Panc1 (cell line): ENCODE measurements around the gene RPS19BP1. TPM values are rescaled to one million over a fixed set of nuclear protein-coding genes. Genes with fewer than 3 reads are reported as not detected.
A peak's percentile ranks its signal among the peaks of the same experiment; 100 is the strongest.

ENCODE experiments used
- ATAC-seq: fragments of 200-7000 bp; cut with Tn5 transposase; 2 replicates; pipeline ENCODE4 v1.9.1; 2020; ENCODE audit warnings: mild to moderate bottlenecking, moderate library complexity
- BruUV-seq: library from RNA; stranded (reverse); fragments of 400-500 nt; replicated peaks from 2 replicates; lab custom pipeline; 2021; lab: Mats Ljungman, UMichigan
- CTCF ChIA-PET: fragments of 300-600 bp; sonication (Branson Sonifier 250); formaldehyde crosslinking; loops from one replicate; lab custom pipeline; 2022; ENCODE audit warnings: antibody characterized with exemption; lab: Charles Lee
- POLR2A ChIA-PET: fragments of 300-600 bp; sonication (Branson Sonifier 250); formaldehyde crosslinking; loops from one replicate; lab custom pipeline; 2022; ENCODE audit warnings: antibody characterized with exemption; lab: Charles Lee
- DNase-seq: peaks from one replicate; pipeline ENCODE4 v3.0.0-alpha.2; 2010; ENCODE audit warnings: low read depth, low spot score
- H3K27ac ChIP-seq: 2 replicates; pipeline ENCODE4 v1.5.1; 2011; ENCODE audit warnings: mild to moderate bottlenecking, low read length, inconsistent platforms
- H3K27me3 ChIP-seq: fragments of 200-500 bp; sonication (Bioruptor generic); 2 replicates; pipeline ENCODE4 v1.6.0; 2014; ENCODE audit warnings: low read length, inconsistent platforms; ENCODE audit not compliant: control insufficient read depth, insufficient read depth
- H3K36me3 ChIP-seq: fragments of 200-500 bp; sonication (Bioruptor generic); 2 replicates; pipeline ENCODE4 v1.5.1; 2014; ENCODE audit warnings: inconsistent platforms, mild to moderate bottlenecking, low read length, moderate library complexity; ENCODE audit not compliant: control insufficient read depth, insufficient read depth
- H3K4me1 ChIP-seq: 2 replicates; pipeline ENCODE4 v1.5.1; 2011; ENCODE audit warnings: inconsistent platforms, mild to moderate bottlenecking, low read length, moderate library complexity; ENCODE audit not compliant: control insufficient read depth, insufficient read depth
- H3K4me3 ChIP-seq, 2 experiments: 2 replicates each; pipeline ENCODE4 v1.5.1; 2011 to 2012; ENCODE audit warnings: low read depth in 2 of 2, low read length in 2 of 2, mild to moderate bottlenecking in 2 of 2, inconsistent platforms in 1 of 2, moderate library complexity in 1 of 2
- H3K9me3 ChIP-seq: fragments of 200-500 bp; sonication (Bioruptor generic); 2 replicates; pipeline ENCODE4 v1.5.1; 2014; ENCODE audit warnings: low read depth, mild to moderate bottlenecking, inconsistent platforms, low read length, moderate library complexity; ENCODE audit not compliant: control insufficient read depth, insufficient read depth
- CTCF ChIP-seq: fragments of 450-650 bp; IDR thresholded peaks from 2 replicates; pipeline ENCODE4 v1.5.1; 2017; ENCODE audit warnings: mild to moderate bottlenecking
- POLR2AphosphoS5 ChIP-seq: IDR thresholded peaks from 2 replicates; pipeline ENCODE4 v1.6.1; 2012; ENCODE audit warnings: mild to moderate bottlenecking, low read depth, low read length, moderate library complexity
- REST ChIP-seq, 2 experiments: IDR thresholded peaks; 2 replicates each; pipeline ENCODE4 v1.6.1; 2011 to 2012; ENCODE audit warnings: low read depth in 2 of 2, control low read depth in 1 of 2, low read length in 1 of 2, mild to moderate bottlenecking in 1 of 2, moderate library complexity in 1 of 2; ENCODE audit not compliant: insufficient read depth in 1 of 2
- SIN3A ChIP-seq: IDR thresholded peaks from 2 replicates; pipeline ENCODE4 v1.6.1; 2012; ENCODE audit warnings: low read depth, mild to moderate bottlenecking, low read length, moderate library complexity, borderline replicate concordance; ENCODE audit not compliant: insufficient read depth
- TCF7L2 ChIP-seq: IDR thresholded peaks from 2 replicates; pipeline ENCODE4 v1.6.1; 2011; ENCODE audit warnings: mild to moderate bottlenecking, low read depth, low read length, inconsistent platforms
- in situ Hi-C: cut with HindIII; loops from 2 replicates; pipeline ENCODE4 v1.10.0; 2016; ENCODE audit warnings: low sequenced_read_pairs, low pct_unique_long_range_greater_than_20kb
- intact Hi-C: fragments of 100-400 bp; cut with micrococcal nuclease; formaldehyde crosslinking; loops from one replicate; pipeline ENCODE4 v1.10.0; 2022; ENCODE audit not compliant: unreplicated experiment
- total RNA-seq: library from RNA; stranded (reverse); gene quantifications from one replicate; pipeline ENCODE4 v1.2.1, GENCODE V29; 2021; ENCODE audit not compliant: unreplicated experiment

The RPS19BP1 gene
- total RNA-seq, 1 experiment from 2014 or later: 123 TPM

GRCh38 chr22:39529487-39529851, 3.1 kb downstream of the RPS19BP1 start:
- Histone ChIP-seq H3K36me3 (peaks cover 4% of the 10 kb centered on the region; the same call in 1 of the 2 replicates), H3K4me3 (no peak overlapping the region), H3K4me1 (peaks cover 49% of the 10 kb centered on the region), H3K27me3 (no peaks in the 10 kb centered on the region), H3K9me3 (no peaks in the 10 kb centered on the region), H3K27ac (peak overlapping the region; percentile 63)
- no peak for ATAC-seq
- intact Hi-C loops: no loop called here
- TF ChIP-seq REST (IDR thresholded peaks at IDR 0.05; ENCODE audit: insufficient read depth in 1 of 2, low read depth in 2 of 2, low read length in 1 of 2) (no peak), POLR2AphosphoS5 (no peak), CTCF (peak; percentile 69), TCF7L2 (no peak)
- CTCF ChIA-PET: interaction anchor here (0.9 to 1.5 kb wide), 4 partner anchors 27 to 93 kb away, joined by 4 to 13 read pairs (median 6); partner anchors contain the start of gene MIEF1
- POLR2A ChIA-PET: interaction anchor here (1.4 kb wide), 1 partner anchor 10 kb away, joined by 8 read pairs; the partner anchor contains the start of gene ATF4
- DNase-seq: no peak
- in situ Hi-C loops: no loop called here
- BruUV-seq: no TSS peak

- intact Hi-C loops (no loop called here), in situ Hi-C loops (no loop called here)
- no peaks in the 10 kb centered on the region for H3K27me3 ChIP-seq
- H3K9me3 ChIP-seq: no peaks in the 10 kb centered on the region
- BruUV-seq: no TSS peak
- peak; percentile 57 for ATAC-seq
- TF ChIP-seq REST (IDR thresholded peaks at IDR 0.05; ENCODE audit: insufficient read depth in 1 of 2, low read depth in 2 of 2, low read length in 1 of 2): no peak
- no peak for TF ChIP-seq TCF7L2
- peak; percentile 58; the same call in 1 of the 2 replicates for TF ChIP-seq SIN3A
- TF ChIP-seq CTCF: peak; percentile 95
- peak; percentile 49; the same call in 1 of the 2 replicates for TF ChIP-seq POLR2AphosphoS5
- peaks cover 49% of the 10 kb centered on the region for H3K4me1 ChIP-seq
- CTCF ChIA-PET: interaction anchor here (0.6 to 1.5 kb wide), 7 partner anchors 27 to 186 kb away, joined by 3 to 13 read pairs (median 4); partner anchors contain the start of genes MIEF1 and TAB1
- peak overlapping the region in 1 of 2 experiments; percentile 34; a peak in 2 of 4 replicates for H3K4me3 ChIP-seq
- POLR2A ChIA-PET: interaction anchor here (1.4 kb wide), 1 partner anchor 9 kb away, joined by 8 read pairs; the partner anchor contains the start of gene ATF4
- no peak for DNase-seq
- peaks cover 4% of the 10 kb centered on the region; the same call in 1 of the 2 replicates for H3K36me3 ChIP-seq
- H3K27ac ChIP-seq: peak overlapping the region; percentile 48
These were observed 3.7 kb downstream of the RPS19BP1 start for GRCh38 chr22:39528681-39529486.
